HG02884 (cell line): ENCODE results near the gene RAPGEF1.

Experiments
- ATAC-seq: cut with Tn5 transposase; IDR thresholded peaks from one replicate; pipeline ENCODE4 v1.9.1; 2021; ENCODE audit warnings: mild to moderate bottlenecking, moderate library complexity; ENCODE audit not compliant: unreplicated experiment

The RAPGEF1 gene

GRCh38 chr9:131708226-131709002, 31.5 kb downstream of the RAPGEF1 start:
- no peak for ATAC-seq

DNA sequence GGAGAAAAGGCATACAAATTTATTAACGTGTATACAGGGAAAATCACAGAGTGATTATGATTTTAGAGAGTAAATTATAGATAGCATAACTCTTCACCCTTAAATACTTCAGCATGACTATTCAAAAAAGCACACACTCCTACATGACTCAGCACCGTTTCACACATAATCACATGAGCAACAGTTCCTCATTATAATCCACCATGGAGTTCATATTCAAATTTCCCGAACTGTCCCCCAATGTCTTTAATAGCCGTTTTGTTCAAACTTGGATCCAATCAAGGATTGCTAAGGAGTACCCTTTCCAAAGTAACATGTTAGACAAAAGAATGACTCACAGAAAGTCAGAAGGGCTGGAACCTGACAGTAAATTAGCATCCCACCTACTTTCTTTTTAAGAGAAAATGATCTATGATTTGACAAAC, 32.1 kb downstream of the RAPGEF1 start:
- ATAC-seq = no peak

- ATAC-seq = no peak
Observed at GRCh38 chr9:131707050-131707449, 32.8 kb downstream of the RAPGEF1 start.

- no peak for ATAC-seq
Observed at GRCh38 chr9:131706608-131706970, 33.3 kb downstream of the RAPGEF1 start.

DNA sequence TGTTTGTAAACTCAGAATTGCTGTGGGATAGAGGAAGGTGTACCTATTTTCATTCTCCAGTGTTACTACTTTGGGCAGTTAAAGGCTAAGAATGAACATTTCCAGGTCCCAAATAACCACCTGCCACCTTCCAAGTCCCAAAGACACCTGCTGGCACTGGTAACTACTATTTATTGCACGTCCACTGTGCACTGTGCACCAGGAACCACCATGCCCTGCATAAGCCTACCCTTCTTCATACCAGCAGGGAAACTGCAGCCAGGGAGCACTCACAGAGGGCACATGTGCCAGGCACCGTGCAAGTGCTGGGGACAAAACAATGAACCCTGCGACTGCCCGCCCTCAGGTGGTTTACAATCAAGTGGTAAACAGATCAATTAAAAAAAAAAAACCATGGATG, 34.9 kb downstream of the RAPGEF1 start:
- no peak for ATAC-seq

DNA sequence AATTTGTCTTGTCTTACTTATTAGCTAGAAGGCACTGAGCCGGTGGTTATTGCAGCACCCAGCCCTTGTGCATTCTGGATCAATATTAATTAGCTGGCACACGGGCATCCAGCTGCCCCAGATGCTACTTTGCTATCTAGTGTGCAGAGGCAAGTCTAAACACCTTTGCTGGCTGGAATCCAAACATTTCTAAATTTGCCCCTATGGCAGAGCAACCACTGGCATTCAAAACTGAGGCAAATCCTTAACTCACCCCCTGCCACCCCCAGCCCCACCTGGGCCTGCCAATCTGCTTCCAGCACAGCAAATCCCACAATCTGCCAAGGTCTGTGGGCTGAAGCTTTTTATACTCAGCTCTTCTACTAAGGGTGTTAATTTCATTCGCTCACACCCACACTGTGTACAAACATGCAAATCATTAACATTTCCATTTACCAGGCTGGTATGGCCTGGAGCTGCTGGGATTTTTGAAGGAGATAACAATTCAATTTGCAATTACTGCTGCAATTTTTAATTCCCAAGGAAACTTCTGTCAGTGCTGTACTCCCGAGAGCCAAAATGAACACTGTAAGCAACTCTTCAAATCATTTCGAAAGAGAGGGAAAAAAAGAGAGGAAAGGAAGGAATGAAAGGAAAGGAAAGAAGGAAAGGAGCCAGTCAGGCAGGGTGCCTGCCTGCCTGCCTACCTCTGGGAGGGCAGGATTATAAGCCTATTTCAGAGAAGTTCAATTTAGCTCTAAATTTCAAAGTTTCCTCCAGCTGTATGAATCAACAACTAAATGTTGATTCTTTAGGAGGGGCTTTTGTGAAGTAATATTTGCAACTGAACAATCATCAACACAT, 35.5 kb downstream of the RAPGEF1 start:
- ATAC-seq = no peak

GRCh38 chr9:131703697-131704096, 36.2 kb downstream of the RAPGEF1 start:
- no peak for ATAC-seq

GRCh38 chr9:131702911-131703310, 37.0 kb downstream of the RAPGEF1 start:
- no peak for ATAC-seq

GRCh38 chr9:131701789-131702337, 38.0 kb downstream of the RAPGEF1 start:
- ATAC-seq = no peak

GRCh38 chr9:131701436-131701781, 38.5 kb downstream of the RAPGEF1 start:
- ATAC-seq = no peak

- ATAC-seq = no peak
Observed at GRCh38 chr9:131700765-131701435, 39.0 kb downstream of the RAPGEF1 start.

GRCh38 chr9:131700076-131700475, 39.8 kb downstream of the RAPGEF1 start:
- no peak for ATAC-seq

GRCh38 chr9:131698618-131698985, 41.3 kb downstream of the RAPGEF1 start:
- ATAC-seq = no peak

- no peak for ATAC-seq
Observed at GRCh38 chr9:131697908-131698617, 41.8 kb downstream of the RAPGEF1 start.

DNA sequence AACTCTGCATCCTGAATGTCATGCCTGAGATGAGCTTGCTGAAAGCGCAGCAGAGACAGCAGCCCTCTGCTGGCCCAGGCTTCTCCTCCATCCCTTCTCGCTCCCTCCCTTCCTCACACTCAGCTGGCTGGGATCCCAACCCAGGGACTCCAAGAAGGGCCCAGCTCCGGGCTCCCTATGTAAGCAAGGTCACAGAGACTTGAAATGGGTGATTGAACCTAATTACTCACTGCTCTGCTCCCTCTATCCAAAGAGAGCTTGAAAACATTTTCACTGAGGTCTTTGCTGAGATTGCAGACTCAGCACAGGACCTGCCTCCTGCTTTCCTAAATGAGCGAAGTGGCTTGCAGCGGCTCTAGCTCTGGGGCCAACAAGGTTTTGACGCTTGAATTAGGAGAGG, 42.8 kb downstream of the RAPGEF1 start:
- ATAC-seq = no peak

DNA sequence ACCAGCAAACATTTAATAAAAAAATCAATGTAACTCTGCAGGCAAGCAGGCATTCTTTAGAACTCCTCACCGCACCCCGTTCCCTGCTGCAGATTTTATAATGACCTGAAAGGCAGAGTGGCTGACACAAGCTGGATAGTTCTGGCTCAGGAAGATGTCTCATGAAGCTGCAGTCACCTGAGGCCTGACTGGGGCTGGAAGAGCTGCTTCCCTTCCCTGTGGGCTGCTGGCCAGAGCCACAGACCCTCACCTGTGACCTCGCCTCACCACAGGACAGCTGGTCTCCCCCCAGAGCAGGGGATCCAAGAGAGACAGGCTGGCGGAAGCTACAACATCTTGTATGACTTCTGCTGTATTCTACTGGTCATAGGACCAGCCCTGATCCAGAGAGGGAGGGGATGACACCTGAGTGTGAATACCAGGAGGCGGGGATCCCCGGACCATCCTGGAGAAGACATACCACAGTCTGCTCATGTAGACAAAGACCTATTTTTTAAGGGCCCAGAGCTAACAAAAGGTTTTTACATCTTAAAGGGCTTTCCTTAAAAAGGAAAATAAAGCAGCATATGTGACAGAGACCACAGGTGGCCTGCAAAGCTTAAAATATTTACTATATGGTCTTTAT, 43.9 kb downstream of the RAPGEF1 start:
- ATAC-seq = no peak

- no peak for ATAC-seq
Observed at GRCh38 chr9:131695366-131695765, 44.5 kb downstream of the RAPGEF1 start.

GRCh38 chr9:131693651-131694597, 46.0 kb downstream of the RAPGEF1 start:
- ATAC-seq = no peak
